ENCODE measurements around the gene GLS.
"Not testable (repeated sequence)": the region's sequence is repeated elsewhere in the genome, so short reads cannot be mapped to it uniquely, and the experiment has no call there.

GLS gene

DNA sequence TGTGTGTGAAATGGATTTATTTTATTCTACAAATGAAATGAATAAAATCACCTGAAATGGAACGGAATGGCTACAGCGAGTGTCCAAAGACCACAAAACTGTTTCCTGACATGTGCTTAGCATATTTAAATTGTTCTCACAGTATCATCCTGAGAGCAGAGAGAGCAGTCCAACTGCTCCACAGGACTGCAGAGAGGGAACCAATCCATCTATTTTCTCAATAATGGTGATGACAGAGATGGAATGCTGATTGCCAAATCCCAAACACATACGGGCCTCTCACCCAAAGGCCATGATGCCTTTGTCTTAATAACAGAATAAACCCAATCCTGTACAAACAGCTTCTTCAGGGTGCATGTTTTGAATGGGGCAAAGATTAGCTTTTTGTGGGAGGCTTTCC is 92.2 kb downstream of the GLS start:
- DNase-seq (ENCODE audit: low read depth) = no peak

DNA sequence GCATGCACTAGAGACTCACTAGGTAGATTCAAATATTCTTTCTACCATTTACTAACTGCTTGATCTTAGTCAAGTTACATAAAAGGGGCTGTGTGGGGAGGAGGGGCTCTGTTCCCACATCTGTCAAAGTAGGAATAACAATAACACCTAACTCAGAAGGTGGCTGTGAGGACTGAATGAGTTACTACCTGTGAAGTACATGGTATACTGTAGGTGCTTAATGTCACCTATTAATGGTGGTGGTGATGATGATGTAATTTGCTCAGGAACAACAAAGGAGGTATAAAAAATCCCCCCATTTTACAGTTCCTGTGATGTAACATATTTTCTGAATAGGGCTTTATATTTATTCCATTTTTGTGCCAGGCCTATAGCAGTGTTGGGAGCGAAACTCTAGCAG is 92.6 kb downstream of the GLS start:
- DNase-seq (ENCODE audit: low read depth) = no peak

DNA sequence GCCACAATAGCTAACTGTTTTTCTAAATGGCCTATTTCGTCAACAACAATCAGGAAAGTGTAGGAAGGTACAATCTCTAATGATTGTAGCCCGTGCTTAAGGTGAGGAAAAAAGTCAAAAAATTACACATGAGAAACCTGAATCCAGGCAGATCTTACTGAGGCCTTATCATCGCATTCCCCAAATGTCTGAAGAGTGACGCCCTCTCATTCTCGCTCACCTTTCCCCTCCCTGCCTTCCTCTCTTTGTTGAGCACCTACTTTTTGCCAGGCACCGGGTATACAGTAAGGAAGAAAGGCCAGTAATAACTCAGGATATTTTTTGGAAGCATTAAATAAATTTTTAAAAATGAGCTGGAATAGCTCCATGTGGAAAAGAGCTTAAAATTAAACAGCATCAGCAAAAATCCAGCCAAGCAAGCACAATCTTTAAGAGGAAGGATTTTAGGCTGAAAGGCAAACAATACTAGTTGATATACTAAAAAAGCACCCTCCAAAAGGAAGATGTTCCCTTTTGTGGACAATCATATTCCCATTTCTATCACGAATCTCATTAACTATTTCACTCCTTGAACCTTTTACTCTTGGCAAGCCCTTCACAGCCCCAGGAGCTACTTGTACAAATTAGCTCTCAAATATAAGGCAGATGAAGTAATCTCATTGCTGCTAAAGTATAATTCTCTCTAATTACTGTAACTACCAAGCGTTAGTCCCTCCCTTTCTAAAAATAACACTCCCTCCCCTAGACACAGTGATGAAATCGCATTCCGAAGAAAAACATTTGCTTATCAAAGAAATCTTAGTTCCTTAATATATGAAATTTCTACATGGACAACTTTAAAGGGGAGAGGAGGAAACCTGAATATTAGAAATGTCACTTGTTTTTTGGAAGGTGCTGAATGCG is 93.4 kb downstream of the GLS start:
- no peak for DNase-seq (ENCODE audit: low read depth)

DNA sequence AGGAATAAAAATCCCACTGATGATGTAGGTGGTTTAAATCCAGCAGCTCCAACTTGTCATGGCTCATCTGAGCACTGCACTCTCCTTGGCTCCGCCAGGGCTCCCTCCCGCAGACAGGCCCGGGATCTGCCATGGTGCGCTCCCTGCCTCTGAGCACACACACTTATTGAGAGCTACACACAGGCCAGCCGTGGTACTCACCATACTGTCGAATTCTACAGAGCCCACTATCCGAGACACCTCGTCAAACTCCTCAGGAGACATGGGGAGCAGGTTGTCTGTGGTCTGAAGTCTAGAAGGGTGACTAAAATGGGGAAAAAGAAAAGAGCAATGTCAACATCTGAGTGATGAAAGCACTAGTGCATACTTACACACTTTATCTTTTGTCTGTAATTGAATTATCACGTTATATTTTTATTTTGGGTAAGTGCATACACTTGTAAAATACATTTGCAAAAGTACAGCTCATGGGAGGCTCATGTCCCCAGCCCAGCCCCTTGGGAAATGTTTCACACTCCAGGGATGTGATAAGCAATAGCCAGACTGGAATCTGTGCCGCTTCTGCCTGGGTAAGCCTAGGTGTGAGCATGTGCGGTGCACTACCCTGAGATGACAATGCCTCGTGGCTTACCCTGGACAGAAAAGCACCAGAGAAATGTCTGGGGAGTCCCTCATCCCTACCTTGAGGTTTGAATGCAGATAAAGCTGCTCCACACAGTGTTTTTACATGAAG is 94.2 kb downstream of the GLS start:
- no peak for DNase-seq (ENCODE audit: low read depth)

DNA sequence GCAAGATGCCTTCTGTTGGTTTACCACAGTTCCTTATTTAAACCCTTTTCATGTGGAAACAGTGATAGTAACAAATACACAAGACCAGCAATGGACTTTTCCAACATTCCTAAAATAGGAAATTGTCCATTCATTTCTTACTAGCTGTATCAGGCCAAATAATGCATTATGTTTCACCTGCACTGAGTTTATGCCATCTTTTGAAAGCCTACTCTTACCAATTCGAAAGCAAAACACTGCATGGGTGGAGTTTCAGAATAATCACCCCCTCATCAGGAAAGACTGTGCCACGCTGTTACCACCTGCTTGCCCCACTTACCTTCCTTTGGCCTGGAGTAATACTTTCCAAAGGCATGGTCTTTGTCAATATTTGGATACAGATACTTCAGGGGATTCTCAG is 95.9 kb downstream of the GLS start:
- no peak for DNase-seq (ENCODE audit: low read depth)

DNA sequence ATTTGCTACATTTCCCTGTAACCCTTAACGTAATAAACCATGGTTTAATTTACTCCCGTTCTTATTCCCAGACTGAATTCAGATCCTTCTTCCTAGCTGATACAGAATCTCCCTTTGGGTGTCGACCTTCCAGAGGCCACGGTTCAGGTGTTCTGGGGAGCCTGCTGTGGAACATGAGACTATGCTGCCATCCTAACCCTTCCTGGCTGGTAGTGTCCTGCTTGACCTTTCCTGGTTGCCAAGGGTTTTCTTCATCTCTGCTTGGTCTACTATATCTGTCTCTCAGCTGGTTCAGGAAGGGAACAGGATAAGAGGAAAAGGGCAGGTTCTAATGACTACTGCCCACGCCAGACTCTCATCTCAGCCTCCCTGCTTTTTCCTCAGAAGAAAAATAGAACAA is 96.9 kb downstream of the GLS start:
- DNase-seq (ENCODE audit: low read depth) = no peak

DNA sequence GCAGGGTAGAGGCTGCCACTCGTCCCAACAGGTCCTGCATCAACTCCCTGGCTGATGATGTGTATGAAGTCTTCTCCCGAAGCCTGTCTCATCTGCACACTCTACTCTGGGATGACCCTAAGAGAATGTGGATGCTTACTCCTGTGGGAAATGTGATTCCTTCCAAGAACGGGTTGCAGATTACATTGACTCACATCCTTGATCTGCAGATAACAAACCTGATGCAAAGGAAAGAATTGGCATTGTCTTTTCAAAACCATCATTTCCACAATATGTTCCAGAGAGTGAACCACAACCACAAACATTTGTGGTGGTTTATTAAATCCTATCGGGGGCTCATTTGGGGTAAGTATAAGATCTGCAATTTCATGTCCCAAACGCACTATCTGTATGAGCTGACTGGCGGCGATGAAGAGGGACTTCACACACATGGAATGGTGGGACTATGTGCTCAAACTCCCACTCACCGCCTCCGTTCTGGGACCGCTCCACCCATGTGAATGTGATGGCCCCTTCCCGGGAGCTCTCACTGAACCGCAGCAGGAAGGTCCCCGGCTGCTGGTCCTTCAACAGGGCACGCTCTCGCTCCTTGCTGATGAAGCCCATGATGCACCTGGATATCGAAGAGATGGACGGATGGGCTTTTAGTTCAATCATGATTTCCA is 97.9 kb downstream of the GLS start:
- DNase-seq (ENCODE audit: low read depth) = no peak

DNA sequence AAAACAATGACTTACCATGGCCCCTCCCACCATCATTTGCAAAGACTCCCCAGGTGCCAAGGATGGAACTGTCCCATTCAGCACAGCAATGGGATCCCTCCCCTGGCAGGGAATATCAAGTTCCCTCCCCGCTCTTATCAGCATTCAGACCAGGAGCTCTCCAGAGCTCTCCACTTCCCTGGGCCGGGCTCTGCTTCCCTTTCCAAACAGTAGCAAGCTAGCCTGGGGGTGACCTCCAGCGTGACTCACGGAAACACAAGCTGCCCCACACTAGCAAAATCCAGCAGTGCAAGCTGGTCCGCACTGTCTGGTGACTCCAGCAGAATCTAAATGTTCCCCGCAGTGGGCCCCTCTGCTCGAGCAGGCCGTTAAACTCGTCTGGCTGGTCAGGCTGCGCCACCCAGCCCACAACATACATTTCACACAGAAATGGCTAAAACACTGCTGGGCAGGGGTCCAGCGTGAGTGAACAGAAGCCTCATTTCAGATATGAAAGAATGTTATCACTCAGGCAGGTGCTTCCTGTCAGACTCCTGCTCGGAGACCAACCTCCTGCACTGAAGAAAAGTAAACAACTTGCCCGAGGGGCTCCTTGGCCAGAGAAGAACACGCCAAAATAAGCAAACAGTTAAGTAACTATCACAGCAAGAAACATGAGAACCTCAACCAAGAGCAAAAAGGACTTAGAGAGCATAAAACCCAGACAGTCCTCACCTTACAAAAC is 99.4 kb downstream of the GLS start:
- DNase-seq (ENCODE audit: low read depth) = no peak

DNA sequence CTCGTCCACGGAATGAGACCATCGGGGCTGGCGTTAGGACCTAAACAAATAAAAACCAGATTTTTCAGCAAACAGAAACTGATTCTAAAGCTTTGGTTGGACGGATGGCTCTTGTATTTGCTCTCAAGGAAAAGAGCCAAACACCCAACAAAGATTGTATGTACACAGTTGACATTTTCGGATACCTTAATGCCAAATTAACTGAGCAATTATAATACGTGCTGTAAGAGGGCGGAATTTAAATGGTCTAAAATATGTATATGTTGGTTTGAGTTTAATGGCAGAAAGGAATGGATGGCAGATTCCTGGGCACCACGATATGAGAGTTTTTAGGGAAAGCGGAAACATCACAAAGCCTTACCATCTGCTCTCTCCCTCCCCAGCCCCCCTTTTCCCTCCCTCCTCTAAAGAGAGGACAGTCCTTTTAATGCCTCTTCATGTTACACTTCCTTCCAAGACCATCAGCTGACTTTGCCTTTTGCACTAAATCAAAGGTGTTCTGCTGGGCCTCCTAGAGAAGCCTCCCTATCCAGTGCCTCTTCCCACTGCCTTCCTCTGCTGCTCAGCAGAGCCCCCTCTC is 100.1 kb downstream of the GLS start:
- DNase-seq (ENCODE audit: low read depth) = no peak

DNA sequence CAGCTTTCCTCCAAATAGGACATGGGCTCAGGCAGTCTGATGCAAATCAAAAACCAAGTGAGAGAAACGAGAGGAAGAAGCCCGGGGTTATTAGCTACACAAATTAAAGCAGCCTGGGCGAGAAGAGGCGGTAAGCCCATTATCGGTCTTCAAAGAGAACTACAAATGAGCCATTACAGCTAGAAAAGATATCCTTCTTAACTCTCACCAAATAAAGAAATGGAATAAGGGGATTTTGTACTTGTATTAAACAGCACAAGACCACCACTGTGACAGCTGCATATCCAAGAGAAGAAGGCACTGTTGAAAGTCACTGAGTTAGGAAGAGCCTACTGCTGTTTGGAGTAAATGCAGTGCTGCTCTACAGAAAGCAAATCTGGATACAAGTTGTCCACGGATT is 100.7 kb downstream of the GLS start:
- DNase-seq (ENCODE audit: low read depth) = no peak

DNA sequence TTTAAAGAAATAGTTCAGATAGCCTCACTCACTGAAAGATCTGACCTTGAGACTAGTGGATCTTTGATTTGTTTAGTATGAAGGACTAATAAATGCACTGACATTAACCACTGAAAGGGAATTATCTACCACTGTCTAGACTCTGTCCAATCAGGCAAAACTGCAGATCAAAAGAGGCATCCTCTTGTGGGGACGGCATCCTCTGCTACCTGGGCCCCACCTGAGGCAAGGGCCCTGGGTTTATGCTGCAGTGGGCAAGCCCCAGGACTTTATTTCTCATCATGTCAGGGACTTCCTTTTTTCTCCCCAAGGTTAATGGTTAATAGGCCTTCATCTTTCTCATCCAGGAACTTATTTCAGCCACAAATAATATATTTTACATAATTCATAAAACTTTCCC is 101.1 kb downstream of the GLS start:
- DNase-seq (ENCODE audit: low read depth) = no peak

DNA sequence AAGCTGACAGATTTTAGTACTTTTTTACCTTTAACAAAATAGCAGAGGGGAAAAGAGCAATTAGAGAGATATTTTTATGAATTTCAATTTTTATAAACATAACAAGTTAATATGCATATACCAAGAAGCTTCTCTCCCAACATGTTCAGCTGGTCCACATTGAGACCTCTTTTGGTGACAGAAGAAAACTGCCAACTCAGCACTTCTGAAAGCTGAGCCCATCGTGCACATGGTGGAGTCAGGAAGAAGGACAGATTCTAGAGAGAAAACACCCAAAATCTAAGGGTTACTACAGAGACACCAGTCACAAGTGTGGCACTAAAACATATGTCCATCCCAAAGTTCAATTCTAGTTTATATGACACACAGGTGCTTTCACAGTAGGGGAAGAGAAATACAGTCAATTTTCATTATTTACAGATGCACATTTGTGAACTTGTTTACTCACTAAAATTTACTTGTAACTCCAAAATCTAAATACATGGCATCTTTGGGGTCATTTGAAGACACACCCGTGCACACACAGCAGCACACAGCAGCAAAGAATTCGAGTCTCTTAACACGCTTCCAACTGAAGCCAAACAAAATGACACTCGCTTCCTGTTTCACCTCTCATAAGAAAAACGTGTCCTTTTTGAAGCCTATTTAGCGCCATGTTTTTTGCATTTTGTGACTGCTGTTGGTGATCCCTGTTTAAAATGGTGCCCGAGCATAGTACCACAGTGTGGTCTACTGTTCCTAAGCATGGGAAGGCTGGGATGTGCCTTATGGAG is 101.8 kb downstream of the GLS start:
- no peak for DNase-seq (ENCODE audit: low read depth)

DNA sequence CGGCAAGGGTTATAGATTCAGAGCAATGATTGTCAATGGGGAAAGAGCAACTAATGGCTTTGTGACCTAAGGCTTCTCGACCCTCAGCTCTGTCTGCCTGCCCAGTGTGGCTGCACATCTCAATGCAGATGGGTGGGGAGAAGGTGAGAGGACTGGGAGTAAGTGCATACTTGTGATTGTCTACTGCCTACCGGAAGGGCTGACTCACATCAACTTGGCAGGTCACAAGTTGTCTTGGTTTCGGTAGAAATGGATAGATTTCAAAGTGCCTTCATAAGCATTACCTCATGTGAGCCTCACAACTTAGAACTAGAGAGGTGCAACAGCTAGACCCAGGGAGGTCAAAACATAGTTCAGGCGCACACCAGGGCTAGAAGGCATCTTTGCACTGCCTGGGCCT is 104.0 kb downstream of the GLS start:
- DNase-seq (ENCODE audit: low read depth) = no peak

DNA sequence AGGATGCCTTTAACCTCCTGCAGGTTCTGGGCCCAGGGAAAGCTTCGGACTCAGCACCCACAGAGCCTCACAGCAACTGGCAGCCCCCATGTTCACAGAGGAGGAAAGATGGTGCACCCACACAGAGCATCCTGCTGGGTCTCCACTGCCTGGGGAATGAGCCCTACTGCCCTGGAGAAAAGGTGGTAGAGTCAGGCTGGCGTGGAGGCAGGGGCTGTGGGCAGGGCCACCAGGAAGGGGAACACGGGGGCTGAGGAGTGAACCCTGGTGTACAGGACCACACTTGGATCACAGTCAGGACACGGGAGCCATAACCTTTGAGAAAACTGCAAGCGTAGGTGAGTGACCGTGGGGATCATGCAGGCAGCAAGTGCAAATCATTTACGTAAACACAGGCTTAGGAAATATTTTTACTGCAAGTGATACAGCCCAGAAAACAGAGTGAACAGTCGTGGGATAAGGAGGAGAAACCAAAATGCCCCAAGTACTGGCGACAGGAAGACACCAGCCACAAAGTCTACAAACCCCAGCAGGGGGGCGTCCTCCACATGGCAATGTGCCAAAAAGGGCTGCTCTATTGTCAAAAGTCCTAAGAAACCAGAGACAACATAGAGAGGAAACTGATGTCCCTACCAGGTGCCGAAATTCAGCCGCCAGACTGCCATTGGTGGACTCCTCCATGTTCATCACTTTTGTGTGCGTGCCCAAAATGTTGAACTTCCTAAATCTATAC is 105.8 kb downstream of the GLS start:
- DNase-seq (ENCODE audit: low read depth) = no peak

DNA sequence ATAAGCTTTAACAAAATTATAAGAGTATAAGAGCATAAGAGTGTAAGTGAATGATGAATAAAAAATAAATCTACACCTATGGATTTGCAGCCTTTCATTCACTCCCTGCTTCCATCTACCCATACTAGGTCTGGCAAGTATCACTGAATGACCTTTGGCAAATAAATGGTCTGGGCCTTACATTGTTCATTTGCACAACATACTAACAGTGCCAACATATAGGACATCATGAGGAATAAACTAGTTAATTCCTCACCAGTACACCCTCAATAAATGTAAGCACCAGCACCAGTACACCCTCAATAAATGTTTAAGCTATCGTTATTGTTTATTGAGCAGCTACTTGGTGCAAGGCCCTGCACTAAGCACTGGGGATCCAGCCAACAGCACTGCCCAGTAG is 106.5 kb downstream of the GLS start:
- no peak for DNase-seq (ENCODE audit: low read depth)

DNA sequence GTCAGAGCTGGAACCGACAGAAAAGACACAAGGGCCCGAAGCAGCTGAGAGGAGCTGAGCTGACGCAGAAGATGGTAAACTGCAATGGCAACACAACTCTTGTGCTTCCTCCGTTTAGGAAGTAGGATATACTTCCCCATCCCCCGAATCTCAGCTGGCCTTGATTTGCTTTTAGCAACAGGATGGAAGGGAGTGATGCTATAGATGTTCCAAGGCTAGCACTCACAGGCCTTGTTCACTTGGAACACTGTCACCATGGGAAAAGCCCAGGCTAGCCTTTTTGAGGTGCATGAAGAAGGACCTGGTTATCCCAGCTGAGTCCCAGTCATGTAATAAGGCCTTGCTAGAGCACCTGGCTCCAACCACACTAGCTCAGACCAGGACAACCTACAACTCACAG is 107.3 kb downstream of the GLS start:
- DNase-seq (ENCODE audit: low read depth) = no peak

DNA sequence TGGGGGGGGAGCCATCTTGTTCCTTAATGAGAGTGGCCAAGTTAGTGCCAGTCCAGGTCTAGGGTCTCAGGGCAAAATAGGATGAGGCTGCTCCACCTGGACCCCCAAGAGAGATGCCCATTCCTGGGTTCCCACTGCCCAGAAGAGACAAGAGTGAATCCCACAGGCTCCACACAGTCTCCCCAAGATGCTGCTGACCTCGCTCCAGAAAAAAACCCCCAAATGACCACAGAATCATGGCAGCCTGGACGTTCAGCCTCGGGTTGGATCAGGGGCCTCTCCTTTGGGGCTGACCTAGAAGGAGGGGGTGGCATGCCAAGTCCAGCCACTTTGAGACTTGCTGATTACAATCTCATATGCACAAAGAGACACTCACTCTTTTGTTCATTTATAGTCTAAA is 108.3 kb downstream of the GLS start:
- no peak for DNase-seq (ENCODE audit: low read depth)

DNA sequence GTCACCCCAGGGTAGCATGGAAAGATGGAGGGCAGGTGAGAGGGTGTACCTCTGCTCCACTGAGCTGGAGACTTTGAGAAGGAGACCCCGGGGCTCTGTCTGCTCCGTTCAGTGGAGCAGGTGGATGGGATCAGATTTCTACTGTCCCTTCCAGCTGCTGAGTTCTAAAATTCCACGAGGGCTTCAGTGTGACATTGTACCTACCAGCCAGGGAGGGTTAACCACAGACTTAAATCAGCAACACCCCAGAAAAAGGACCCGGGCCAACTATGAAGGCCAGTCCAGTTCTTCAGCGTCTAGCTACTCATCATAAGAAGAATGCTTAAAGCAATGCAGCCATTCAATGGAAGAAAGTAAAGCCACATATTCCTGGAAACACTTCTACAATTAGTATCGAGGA is 109.5 kb downstream of the GLS start:
- no peak for DNase-seq (ENCODE audit: low read depth)

DNA sequence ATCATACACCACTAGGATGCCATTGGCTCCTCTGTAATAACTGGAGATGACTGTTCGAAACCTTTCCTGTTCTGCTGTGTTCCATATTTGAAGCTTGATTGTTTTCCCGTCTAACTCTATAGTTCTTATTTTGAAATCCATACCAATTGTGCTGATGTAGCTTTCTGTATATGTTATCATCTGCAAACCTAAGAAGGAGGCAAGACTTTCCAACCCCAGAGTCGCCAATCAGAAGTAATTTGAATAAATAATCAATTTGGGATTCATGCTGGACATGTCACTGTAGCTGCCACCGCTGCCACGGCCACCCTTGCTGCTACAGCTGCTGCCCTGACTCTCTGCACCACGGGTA is 112.6 kb downstream of the GLS start:
- no peak for DNase-seq (ENCODE audit: low read depth)

DNA sequence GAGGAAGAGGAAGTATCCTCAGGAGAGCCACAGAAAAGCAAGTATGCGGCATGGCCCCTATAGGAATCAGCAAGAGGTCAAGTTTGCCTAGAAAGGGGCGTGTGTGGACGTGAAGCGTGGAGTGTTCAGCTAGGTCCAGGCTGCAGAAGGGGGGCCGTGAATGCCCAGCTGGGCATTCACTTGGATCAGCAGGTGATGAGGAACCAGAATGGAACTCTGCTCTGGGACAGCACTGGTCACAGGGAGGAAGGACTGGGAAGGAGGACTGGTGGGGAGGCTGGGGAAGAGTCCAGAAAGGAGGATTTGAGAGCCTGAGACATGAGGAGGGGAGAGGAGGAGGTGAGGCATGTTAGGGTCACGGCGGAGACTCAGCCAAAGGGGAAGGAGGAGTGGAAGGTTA is 113.5 kb downstream of the GLS start:
- no peak for DNase-seq (ENCODE audit: low read depth)

DNA sequence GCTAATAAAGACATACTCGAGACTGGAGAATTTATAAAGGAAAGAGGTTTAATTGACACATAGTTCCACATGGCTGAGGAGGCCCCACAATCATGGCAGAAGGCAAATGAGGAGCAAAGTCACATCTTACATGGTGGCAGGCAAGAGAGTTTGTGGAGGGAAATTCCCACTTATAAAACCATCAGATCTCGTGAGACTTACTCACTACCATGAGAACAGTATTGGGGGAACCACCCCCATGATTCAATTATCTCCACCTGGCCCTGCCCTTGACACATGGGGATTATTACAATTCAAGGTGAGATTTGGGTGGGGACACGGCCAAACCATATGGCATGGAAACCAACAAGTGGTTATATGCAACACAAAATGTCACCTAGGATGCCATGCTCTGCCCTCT is 114.7 kb downstream of the GLS start:
- not testable (repeated sequence) for DNase-seq (ENCODE audit: low read depth)
